PC-9 (cell line): ENCODE measurements around the gene GPR160. TPM values are rescaled to one million over a fixed set of nuclear protein-coding genes. Genes with fewer than 3 reads are reported as not detected.
"Not testable (repeated sequence)": the region's sequence is repeated elsewhere in the genome, so short reads cannot be mapped to it uniquely, and the experiment has no call there.

Experiments used
- BruUV-seq: library from RNA; stranded (reverse); fragments of 400-500 nt; replicated peaks from 2 replicates; lab custom pipeline; 2021; lab: Mats Ljungman, UMichigan
- CTCF ChIA-PET: fragments of 300-600 bp; sonication (Branson Sonifier 250); formaldehyde crosslinking; loops from one replicate; lab custom pipeline; 2022; ENCODE audit warnings: antibody characterized with exemption; lab: Charles Lee
- POLR2A ChIA-PET: fragments of 300-600 bp; sonication (Branson Sonifier 250); formaldehyde crosslinking; loops from one replicate; lab custom pipeline; 2022; ENCODE audit warnings: antibody characterized with exemption; ENCODE audit not compliant: unreplicated experiment; lab: Charles Lee
- DNase-seq, 2 experiments: peaks; one replicate each; pipeline versions ENCODE4 v3.0.0 to v3.0.0-alpha.2; 2015 to 2022; ENCODE audit warnings: mixed read lengths in 1 of 2
- H2AFZ ChIP-seq: fragments of 200-600 bp; sonication (generic); 2 replicates; pipeline ENCODE4 v1.8.1; 2017; ENCODE audit warnings: antibody characterized with exemption
- H3F3A ChIP-seq: fragments of 200-600 bp; sonication (generic); 2 replicates; pipeline ENCODE4 v1.8.1; 2017; ENCODE audit warnings: antibody characterized with exemption, mild to moderate bottlenecking, low read depth; ENCODE audit not compliant: insufficient read depth
- H3K27ac ChIP-seq: fragments of 200-600 bp; sonication (generic); 2 replicates; pipeline ENCODE4 v1.6.1; 2016; ENCODE audit warnings: mixed run types
- H3K27me3 ChIP-seq: fragments of 200-600 bp; sonication (generic); 2 replicates; pipeline ENCODE4 v1.6.1; 2016; ENCODE audit warnings: low read depth, mixed run types; ENCODE audit not compliant: insufficient read depth
- H3K36me3 ChIP-seq: fragments of 200-600 bp; sonication (generic); 2 replicates; pipeline ENCODE4 v1.6.1; 2016; ENCODE audit warnings: low read depth, mixed run types
- H3K4me1 ChIP-seq: fragments of 200-600 bp; sonication (generic); replicated peaks from 2 replicates; pipeline ENCODE4 v1.6.1; 2016; ENCODE audit warnings: mixed run types; ENCODE audit not compliant: insufficient read depth
- H3K4me2 ChIP-seq: fragments of 200-600 bp; sonication (generic); 2 replicates; pipeline ENCODE4 v1.6.1; 2017; ENCODE audit warnings: mixed run types
- H3K4me3 ChIP-seq: fragments of 200-600 bp; sonication (generic); 2 replicates; pipeline ENCODE4 v1.6.1; 2016; ENCODE audit warnings: mixed run types
- H3K79me2 ChIP-seq: fragments of 200-600 bp; sonication (generic); 2 replicates; pipeline ENCODE4 v1.6.1; 2017; ENCODE audit warnings: low read depth, mixed run types
- H3K9me2 ChIP-seq: fragments of 200-600 bp; sonication (generic); 2 replicates; pipeline ENCODE4 v1.8.1; 2017; ENCODE audit warnings: mild to moderate bottlenecking; ENCODE audit not compliant: insufficient read depth
- H3K9me3 ChIP-seq: fragments of 200-600 bp; sonication (generic); 2 replicates; pipeline ENCODE4 v1.8.1; 2016; ENCODE audit warnings: low read depth; ENCODE audit not compliant: insufficient read depth
- H4K20me1 ChIP-seq: fragments of 200-600 bp; sonication (generic); 2 replicates; pipeline ENCODE4 v1.8.1; 2017; ENCODE audit not compliant: insufficient read depth
- CTCF ChIP-seq: fragments of 200-600 bp; sonication (generic); conservative IDR thresholded peaks from 2 replicates; pipeline ENCODE4 v1.6.1; 2017; ENCODE audit warnings: mixed run types, antibody characterized with exemption, mild to moderate bottlenecking, moderate library complexity
- EZH2 ChIP-seq: fragments of 200-600 bp; sonication (generic); IDR thresholded peaks from 2 replicates; pipeline ENCODE4 v1.8.0; 2017; ENCODE audit warnings: antibody characterized with exemption, low read depth
- intact Hi-C: fragments of 100-400 bp; cut with micrococcal nuclease; formaldehyde crosslinking; loops from one replicate; pipeline ENCODE4 v1.10.0; 2022; ENCODE audit not compliant: unreplicated experiment
- total RNA-seq: library from RNA; stranded (reverse); gene quantifications from 2 replicates; pipeline ENCODE4 v1.2.3, GENCODE V29; 2021

GPR160 gene
- total RNA-seq, 1 experiment from 2014 or later: 12.6 TPM

- H3K4me1 ChIP-seq: no peaks in the 10 kb centered on the region
- H2AFZ ChIP-seq: peak overlapping the region; percentile 28; the same call in 1 of the 2 replicates
- H3K27me3 ChIP-seq: no peaks in the 10 kb centered on the region
- H3K9me2 ChIP-seq: no peaks in the 10 kb centered on the region
- no peaks in the 10 kb centered on the region for H3F3A ChIP-seq
- no peaks in the 10 kb centered on the region for H3K79me2 ChIP-seq
- H3K4me3 ChIP-seq: no peak overlapping the region
- H3K9me3 ChIP-seq: no peaks in the 10 kb centered on the region
- TF ChIP-seq CTCF: no peak
- TF ChIP-seq EZH2: no peak
- ChIA-PET CTCF (interaction anchor here (0.7 kb wide), 1 partner anchor 333 kb away, joined by 7 read pairs; no protein-coding TSS in a partner anchor), POLR2A (interaction anchor here (0.6 kb wide), 1 partner anchor 1650 kb away, joined by 14 read pairs; no protein-coding TSS in a partner anchor)
- H4K20me1 ChIP-seq: no peaks in the 10 kb centered on the region
- BruUV-seq: no TSS peak
- intact Hi-C loops: no loop called here
- no peaks in the 10 kb centered on the region for H3K36me3 ChIP-seq
- no peak overlapping the region for H3K27ac ChIP-seq
- no peak for DNase-seq
- no peak overlapping the region for H3K4me2 ChIP-seq
Measured at GRCh38 chr3:170012683-170013400, 25.0 kb upstream of the GPR160 start.

GRCh38 chr3:170016057-170016456, 21.7 kb upstream of the GPR160 start:
- DNase-seq: no peak
- Histone ChIP-seq H3K4me3 (no peak overlapping the region), H3K79me2 (no peaks in the 10 kb centered on the region), H3K36me3 (no peaks in the 10 kb centered on the region), H4K20me1 (no peaks in the 10 kb centered on the region), H3K27ac (no peak overlapping the region), H2AFZ (no peak overlapping the region), H3K27me3 (no peaks in the 10 kb centered on the region), H3K4me2 (no peak overlapping the region), H3K9me3 (no peaks in the 10 kb centered on the region), H3K9me2 (no peaks in the 10 kb centered on the region), H3K4me1 (no peaks in the 10 kb centered on the region), H3F3A (no peaks in the 10 kb centered on the region)
- POLR2A ChIA-PET: no interaction called here
- CTCF ChIA-PET: no interaction called here
- intact Hi-C loops: no loop called here
- no TSS peak for BruUV-seq
- TF ChIP-seq CTCF: no peak
- no peak for TF ChIP-seq EZH2

- H3K79me2 ChIP-seq, H3K9me3 ChIP-seq, H3K36me3 ChIP-seq, H3K4me1 ChIP-seq, H3K27me3 ChIP-seq, H2AFZ ChIP-seq, BruUV-seq, H3K4me3 ChIP-seq, H4K20me1 ChIP-seq, DNase-seq, H3F3A ChIP-seq, H3K9me2 ChIP-seq, H3K27ac ChIP-seq, H3K4me2 ChIP-seq, intact Hi-C loops, POLR2A ChIA-PET: not testable (repeated sequence)
- CTCF ChIA-PET: interaction anchor here (0.6 kb wide), 1 partner anchor 131 kb away, joined by 3 read pairs; no protein-coding TSS in a partner anchor
Measured at GRCh38 chr3:170019306-170019705, 18.5 kb upstream of the GPR160 start.
